GM04503 (cell line): ENCODE data around the gene GIMAP8.
"Not testable (repeated sequence)": the region's sequence is repeated elsewhere in the genome, so short reads cannot be mapped to it uniquely, and the experiment has no call there.

ENCODE experiments used
- DNase-seq: peaks from one replicate; pipeline ENCODE4 v3.0.0-alpha.2; 2012; ENCODE audit warnings: low read depth

GIMAP8 gene

DNA sequence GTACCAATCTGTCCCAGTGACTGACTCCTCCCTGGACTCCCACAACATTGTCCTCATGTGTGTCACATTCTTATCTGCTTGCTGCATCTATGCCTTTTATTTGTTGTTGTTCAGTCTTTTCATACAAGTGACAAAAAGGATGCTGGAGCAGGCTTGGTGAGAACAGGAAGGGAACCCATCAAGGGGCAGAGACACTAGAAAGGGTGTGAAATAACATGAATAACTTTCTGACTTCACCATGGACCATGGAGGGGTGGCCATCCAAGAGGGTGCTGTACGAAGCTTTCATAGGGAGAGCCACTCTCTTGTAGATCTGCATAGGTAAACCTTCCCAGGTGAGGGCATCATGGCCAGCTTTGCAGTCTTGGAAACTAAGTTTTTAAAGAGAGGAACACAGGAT is 14.5 kb downstream of the GIMAP8 start:
- DNase-seq, result no peak

DNA sequence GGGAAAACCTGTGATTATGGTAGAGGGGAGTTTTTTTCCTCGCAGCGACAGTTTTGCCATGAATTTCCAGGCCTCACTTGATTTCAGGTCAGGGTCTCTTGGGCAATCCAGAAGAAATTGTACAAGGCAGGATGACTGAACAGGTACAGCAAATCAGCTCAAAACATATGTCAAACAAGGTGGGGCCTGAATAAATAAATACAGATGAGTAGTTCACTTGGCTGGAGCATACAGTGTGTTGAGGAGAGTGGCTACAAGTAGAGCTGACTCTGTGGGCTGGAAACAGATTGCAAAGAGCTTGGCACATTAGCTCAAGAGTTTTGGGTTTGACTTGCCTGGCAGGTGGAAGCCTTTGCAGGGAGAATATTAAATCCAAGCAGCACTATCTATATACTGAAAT is 15.0 kb downstream of the GIMAP8 start:
- no peak for DNase-seq

DNA sequence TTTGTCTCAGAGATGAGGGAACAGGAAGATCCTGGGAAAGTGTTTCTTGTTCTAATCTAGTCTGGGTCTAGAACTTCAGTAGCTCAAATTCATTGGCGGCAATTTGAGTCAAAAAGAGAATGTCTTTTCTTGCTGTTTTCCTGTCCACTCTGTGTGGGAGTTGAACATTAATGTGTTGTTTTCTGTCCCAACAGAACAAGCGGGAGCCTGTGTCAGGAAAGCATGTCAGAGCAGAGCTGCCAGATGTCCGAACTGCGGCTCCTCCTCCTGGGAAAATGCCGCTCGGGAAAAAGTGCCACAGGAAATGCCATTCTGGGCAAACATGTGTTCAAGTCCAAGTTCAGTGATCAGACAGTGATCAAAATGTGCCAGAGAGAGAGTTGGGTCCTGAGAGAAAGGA is 16.0 kb downstream of the GIMAP8 start:
- no peak for DNase-seq

DNA sequence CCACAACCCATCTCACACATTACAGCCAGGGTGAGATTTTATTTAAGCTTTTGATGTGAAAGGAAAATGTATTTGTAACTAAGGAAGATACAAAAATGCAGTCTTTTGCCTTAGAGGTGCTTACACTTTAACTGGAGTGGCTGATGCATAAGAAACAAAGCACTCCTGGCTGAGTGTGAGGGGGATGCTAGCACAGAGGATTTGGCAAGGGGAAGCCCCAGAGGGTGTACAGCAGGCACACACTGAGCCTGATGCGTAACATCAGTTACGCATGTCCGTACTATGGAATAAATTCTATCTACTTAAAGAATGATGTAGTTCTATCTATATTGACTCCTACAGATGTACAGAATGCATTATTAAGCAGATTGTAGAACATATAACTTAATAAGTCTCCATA is 17.8 kb downstream of the GIMAP8 start:
- DNase-seq, result no peak

DNA sequence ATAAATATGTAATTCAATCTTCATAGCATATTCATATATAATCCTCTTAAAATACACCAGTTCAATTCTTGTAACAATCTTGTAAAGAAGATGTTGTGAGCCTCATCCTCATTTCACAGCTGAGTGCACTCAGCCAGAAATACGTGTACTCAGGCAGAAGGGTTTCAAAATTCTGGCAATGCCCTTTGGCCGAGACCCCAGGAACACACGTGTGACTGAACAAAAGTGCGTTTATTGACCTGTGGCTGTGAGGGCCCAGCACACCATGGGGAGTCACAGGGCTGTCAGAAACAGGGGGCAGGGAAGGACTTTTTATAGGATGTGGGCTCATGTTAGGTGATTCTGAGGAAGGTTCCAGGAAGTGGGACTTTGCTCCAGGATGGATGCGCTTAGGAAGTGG is 21.5 kb downstream of the GIMAP8 start:
- DNase-seq, result no peak

DNA sequence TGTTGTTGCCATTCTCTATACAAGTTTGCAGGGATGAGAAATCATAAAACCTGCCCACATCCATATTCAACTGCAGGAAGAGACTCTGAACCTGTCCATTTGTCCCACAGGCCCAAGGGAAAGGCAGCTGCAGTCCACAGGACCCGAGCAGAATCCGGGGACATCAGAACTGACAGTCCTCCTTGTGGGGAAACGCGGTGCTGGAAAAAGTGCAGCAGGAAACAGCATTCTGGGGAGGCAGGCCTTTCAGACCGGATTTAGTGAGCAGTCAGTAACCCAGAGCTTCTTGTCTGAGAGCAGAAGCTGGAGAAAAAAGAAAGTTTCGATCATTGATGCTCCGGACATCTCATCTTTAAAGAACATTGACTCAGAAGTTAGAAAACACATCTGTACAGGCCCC is 23.5 kb downstream of the GIMAP8 start:
- DNase-seq, result no peak

DNA sequence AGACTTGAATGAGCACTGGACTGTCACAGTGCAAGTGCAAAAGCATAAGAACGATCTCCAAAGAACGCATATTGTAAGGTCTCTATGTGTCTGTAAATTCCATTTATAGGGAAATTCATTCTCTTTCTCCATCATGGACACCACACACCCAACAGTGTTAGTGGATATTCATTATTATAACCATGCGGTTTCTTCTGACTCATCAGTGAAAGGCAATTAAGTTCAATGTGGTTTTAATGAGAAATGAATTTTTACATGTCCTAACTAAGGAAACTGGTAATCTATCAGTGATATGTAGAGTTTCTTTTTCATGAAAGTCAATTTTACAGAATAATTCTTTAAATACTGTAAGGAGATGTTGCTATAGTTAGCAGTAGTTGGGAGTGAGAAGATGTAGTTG is 25.9 kb downstream of the GIMAP8 start:
- no peak for DNase-seq

DNA sequence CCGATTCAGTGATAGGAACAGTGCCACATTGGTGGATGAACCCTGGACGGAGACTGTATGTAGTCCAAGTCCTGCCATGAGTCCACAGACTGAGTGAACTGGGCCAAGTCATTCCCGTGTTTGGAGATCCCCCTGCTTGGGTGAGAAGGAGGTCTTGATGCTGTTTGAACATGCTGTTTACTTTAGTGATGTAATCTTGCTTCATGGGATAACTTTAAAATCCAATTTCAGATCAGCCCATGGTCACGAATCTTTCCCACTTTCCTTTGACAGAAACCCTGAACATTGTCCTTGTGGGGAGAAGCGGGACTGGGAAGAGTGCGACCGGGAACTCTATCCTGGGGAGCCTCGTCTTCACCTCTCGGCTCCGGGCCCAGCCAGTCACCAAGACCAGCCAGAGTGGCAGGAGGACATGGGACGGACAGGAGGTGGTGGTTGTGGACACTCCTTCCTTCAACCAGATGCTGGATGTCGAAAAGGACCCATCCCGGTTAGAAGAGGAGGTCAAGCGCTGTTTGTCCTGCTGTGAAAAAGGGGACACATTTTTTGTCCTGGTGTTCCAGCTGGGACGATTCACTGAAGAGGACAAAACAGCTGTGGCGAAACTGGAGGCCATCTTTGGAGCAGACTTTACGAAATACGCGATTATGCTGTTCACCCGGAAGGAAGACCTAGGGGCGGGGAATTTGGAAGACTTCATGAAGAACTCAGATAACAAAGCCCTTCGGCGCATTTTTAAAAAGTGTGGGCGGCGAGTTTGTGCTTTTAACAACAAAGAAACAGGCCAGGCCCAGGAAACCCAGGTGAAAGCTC is 26.6 kb downstream of the GIMAP8 start:
- DNase-seq, result no peak

DNA sequence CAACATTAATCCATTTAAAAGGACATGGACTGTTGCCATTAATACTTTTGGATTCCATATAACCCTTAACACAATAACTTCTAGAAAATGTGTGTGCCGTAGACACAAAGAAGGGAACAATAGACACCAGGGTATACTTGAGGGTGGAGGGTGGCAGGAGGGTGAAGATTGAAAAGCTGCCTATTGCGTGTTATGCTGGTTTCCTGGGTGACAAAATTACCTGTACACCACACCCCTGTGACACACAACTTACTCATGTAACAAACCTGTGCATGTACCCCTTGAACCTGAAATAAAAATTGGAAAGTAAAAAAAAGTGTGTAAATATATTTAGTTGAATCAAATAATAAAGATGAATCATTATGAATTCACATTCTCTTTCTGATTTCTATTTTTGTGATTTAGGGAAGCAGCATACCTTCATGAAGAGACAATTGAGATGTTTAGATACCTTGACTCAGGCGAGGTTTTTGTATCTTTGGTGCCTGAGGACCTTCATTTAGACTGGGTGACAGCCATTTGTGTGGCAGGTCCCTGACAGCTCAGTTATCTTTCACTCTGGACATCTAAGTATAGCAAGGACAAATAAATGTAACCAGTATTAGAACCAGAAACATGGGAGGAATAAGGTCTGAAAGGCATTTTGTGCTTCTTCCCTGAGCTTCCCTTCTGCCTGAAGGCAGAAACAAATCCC is 28.7 kb downstream of the GIMAP8 start:
- no peak for DNase-seq

DNA sequence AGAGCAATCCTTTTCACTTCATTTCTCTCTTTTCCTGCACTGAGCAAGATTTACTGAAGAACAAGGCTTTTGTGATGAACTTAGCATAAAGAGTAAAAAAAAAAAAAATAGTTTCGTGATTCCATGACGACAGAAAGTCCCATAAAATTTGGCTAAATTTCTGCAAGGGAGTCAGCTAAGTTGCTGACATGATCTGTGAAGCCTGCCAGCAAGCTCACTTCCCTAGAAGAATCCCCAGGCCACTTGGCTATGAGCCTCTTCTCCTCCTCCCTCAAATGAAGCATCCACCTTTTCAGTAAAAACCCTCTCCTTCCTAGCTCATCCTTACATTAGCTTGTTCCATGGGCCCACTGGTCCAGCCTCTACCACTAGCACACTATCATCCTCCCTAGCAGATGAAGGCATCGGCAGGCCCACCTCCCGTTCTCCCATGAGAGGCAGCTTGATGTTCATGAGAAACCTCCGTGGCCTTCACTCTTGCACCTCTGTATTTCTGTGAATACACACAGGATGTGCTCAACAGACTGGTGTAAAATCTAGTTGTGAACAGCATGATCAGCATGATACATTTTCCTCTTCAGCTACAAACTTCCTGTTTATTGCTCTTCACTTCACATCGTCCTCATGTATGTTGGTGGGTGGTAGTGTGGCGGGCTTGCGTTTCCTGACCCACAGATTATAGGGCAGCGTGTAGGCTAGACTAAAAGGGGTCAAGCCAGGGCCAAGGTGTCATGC is 30.9 kb downstream of the GIMAP8 start:
- no peak for DNase-seq

DNA sequence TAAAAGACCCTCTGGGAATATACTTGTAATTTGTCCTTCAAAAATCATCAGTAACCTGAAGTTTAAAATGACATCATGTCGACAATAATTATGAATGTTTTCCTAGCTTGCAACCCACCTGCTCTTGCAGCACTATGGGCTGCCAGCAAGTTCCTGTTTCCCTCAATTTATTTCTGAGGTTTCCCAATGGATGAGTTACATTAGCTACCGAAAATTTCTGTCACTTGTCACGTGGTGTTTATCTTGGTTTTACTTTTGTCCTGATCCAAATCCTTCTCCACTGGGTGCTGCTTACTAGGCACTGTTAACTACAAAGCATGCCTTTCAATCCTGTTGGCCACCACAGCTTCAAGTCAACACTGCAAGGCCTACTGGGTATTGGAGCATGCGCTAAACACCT is 31.5 kb downstream of the GIMAP8 start:
- no peak for DNase-seq

DNA sequence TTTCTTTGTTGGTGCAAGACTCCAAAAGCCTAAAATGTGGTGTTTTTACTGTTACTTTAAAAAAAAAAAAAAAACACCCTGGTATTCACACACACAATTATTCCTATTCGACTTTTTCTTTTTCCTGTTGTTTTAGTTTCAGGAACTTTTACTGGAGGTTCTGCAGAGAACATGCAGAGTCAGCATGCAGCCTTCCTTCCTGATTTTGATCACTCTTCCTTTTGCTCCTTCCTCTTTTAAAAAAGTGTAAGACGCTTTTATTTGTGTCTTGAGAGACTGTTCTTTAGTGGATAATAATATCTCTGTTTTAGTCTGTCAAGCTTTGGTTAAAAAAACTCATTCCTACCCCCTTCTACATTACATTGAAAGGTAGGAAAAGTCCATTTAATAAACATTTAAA is 33.1 kb downstream of the GIMAP8 start:
- not testable (repeated sequence) for DNase-seq

DNA sequence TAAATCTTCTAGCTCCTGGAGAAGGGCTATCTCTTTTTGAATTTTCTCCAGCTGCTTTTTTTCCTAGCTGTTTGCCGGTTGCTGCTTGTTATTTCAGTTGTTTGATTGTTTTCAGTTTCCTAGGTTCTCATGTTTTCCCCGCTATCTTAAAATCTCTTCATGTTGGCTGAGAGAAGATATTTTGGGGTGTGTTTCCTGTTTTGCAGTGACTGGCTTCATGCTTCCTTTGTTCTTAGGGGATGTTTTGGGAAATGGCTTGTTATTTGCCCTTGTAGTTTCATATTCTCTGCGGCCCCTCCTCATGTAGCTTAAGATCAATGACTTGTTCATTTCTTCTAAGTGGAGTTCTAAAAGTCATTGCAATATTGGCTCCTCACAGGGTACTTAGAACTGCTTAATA is 33.6 kb downstream of the GIMAP8 start:
- DNase-seq, result not testable (repeated sequence)

DNA sequence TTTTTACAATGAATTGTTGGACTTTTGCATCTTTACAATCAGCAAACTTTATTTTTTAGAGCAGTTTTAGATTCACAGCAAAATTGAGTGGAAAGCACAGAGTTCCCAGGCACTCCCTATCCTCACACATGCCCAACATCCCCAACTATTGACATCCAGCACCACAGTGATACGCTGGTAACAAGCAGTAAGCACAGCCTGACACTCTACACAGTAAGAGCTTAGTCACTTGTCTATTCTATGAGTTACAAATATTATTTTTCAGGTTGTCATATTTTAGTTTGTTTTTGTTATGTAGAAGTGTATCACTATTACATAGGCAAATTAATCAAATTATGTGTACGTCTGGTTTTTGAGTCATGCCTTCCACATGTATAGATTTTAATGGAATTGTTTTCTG is 37.2 kb downstream of the GIMAP8 start:
- no peak for DNase-seq

DNA sequence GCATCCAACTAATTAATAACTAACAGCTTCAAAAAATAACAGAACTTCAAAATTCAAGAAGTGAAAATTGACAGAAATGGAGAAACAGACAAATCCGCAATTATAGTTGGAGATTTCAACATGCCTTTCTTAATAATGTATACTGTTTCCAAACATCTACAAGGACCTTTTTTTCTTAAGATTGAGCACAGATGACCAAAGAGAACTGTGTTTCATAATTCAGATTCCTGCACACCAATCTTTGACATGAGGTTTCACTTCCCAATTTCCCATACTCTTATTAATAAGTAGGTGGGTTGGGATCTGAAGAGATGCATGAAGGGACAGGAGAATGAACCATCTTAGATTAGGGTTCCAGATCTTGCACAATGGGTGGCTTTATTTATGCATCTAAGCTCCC is 39.4 kb downstream of the GIMAP8 start:
- DNase-seq, result no peak

DNA sequence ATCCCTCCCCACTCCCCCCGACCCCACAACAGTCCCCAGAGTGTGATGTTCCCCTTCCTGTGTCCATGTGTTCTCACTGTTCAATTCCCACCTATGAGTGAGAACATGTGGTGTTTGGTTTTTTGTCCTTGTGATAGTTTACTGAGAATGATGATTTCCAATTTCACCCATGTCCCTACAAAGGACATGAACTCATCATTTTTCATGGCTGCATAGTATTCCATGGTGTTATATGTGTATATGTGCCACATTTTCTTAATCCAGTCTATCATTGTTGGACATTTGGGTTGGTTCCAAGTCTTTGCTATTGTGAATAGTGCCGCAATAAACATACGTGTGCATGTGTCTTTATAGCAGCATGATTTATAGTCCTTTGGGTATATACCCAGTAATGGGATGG is 43.0 kb downstream of the GIMAP8 start:
- DNase-seq, result not testable (repeated sequence)

DNA sequence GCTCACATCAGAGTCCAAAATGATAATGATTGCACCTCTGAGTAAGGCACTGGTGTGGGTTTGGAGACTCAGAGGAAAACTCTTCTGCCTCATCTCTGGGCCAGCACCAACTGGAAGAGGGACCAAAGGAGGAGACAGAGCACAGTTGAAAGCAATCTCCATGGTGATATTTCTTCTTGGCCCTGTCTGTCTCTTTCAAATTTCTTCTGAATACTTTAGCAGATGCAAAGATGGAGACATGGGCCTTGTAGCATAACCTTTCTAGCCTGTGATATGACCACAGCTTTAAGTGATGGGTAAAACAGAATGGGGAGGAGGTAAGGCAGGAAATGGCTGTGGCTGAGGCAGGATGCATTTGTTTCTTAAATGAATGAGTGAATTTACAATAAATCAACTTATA is 52.1 kb downstream of the GIMAP8 start:
- DNase-seq, result no peak

DNA sequence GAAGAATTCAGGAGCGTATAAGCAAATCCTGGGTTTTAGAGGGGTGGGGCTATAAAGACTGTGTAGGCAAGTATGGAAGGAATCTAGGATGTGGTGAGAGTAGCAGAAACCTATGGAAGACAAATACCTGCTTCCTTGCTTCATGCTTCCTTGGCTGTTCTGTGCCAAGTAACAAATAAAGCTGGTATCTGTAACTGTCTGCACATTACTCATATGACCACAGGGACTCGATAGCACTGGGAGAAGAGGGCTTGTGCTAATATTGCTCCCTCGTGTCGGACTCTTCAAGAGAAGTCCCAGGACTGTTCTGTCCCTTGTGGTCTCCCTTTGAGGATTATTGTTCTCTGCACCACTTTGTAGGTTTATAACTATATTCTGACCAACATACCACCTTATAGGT is 52.7 kb downstream of the GIMAP8 start:
- DNase-seq, result no peak

DNA sequence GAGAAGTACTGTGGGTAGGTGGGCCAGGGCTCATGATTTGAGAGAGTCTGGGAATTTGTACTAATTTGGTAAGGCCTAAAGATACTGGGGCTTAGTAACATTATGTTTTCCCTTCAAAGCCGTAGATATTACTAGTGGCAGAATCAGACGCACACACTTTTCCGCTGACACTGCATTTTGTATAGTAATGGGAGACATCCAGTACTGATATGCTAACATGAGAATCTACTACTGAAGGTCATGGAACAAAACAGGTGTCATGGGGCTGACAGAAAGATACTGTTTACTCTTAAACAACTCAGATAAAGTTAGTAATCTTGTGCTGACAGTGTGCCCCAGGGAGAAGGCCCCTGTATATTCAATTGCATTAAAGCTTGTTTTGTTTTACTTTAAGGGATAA is 53.2 kb downstream of the GIMAP8 start:
- no peak for DNase-seq

DNA sequence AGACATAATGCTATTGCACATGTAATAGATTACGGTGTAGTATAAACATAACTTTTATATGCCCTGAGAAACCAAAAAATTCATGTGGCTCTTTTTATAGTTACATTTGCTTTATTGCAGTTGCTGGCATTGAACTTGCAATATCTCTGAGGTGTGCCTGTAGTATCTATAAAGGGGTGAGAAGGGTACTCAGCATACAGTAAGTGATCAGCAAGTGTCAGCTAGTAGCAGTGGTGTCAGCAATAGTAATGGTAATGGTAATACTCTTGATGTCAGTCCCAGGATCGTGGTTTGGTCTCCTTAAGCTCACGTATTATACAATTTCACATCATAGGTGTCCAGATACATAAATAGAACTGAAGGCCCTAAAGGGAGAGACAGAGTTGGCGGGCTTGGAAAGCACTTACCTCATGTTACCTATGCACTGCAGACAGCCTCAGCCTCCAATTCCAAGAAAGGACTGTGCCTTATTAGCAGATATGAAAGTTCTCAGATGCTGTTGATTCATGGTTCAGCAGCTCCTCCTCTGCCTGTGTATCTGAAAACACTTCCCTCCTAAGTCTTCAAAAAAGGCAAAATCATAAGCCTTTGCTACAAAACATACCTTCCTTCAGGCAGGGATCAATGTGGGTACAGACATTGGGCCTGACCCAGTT is 57.6 kb downstream of the GIMAP8 start:
- DNase-seq, result no peak

DNA sequence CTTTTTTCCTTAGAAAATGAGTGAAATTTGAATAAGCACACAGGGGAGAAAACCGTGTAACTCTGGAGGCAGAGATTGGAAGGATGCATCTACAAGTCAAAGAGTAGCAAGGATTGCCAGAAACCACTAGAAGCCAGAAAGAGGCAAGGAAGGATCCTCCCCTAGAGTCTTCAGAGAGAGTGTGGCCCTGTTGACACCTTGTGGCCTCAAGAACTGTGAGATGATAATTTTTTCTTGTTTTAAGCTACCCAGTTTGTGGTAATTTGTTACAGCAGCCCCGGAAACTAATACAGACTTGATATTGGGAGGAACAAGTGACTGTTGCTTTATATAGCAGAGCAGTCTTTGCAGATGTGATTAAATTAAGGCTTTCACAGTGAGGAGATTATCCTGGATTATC is 60.6 kb downstream of the GIMAP8 start:
- no peak for DNase-seq

DNA sequence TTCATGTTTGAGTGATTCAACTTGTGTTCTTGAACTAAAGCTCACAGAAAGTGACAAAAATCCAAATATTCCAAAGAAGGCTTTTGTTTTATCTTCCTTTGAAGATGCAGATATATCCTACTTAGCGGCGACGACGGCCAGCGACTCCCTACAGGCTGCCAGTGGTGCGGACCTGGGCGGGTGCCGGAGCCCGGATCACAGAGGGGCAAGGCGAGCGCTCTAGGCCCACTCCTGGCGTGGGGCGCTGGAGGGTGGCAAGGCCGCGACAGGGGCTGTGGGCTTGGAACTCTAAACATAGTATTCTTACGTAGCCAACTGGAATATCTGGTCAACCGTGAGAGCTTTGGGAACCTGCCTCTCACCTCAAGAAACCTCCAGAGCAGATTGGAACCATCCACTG is 63.3 kb downstream of the GIMAP8 start:
- no peak for DNase-seq
